GM12878 (cell line): ENCODE data around the gene CAVIN4. TPM values are rescaled to one million over a fixed set of nuclear protein-coding genes. Genes with fewer than 3 reads are reported as not detected.

Experiments
- E4F1 ChIP-seq: fragments of 450-650 bp; IDR thresholded peaks from 2 replicates; pipeline ENCODE4 v1.6.1; 2018; ENCODE audit warnings: borderline replicate concordance, mild to moderate bottlenecking; ENCODE audit not compliant: partially characterized antibody
- polyA plus RNA-seq, 11 experiments: library from polyadenylated mRNA; depleted of rRNA in 4 of 11; unstranded in 6 of 11; stranded (reverse) in 5 of 11; fragments of >200 nt; fragmentation: Nextera tagmentation in 4 of 11; fragmentation: Illumina TruSeq in 1 of 11; extraction: Ambion mirVana in 4 of 11; extraction: Trizol in 1 of 11; gene quantifications; 1 replicate in 1 of 11; 2 replicates in 10 of 11; pipeline versions ENCODE4 v1.2.1 to v1.2.3, GENCODE V29; 2011 to 2016; ENCODE audit warnings: inconsistent platforms in 2 of 11, missing spikeins in 2 of 11, low read depth in 1 of 11
- total RNA-seq, 4 experiments: library from RNA; depleted of rRNA in 3 of 4; stranded (reverse); fragments of >200 nt in 3 of 4; fragmentation: Illumina TruSeq in 1 of 4; extraction: Trizol in 1 of 4; gene quantifications; 2 replicates each; pipeline versions ENCODE4 v1.2.1 to v1.2.3, GENCODE V29; 2013 to 2021

CAVIN4 gene
- total and polyA plus RNA-seq, 10 of the 15 experiments (the other 5 are each of a cell fraction or from before 2014, with no cell fraction given) = 0.04 to 0.13 (median 0.08) TPM; not detected in 3

- no peak for TF ChIP-seq E4F1
These were observed 59.9 kb downstream of the CAVIN4 start (continued) for GRCh38 chr9:100637787-100638186.

Other genes with a start within 250 kb of the CAVIN4 start
- gene TEX10, start 225.1 kb upstream of the CAVIN4 start, total RNA-seq (2014; rRNA removed) = 38.0 and 46.3 TPM in 2 replicates
- 35.1 and 35.5 TPM in 2 replicates for gene TEX10, start 225.1 kb upstream of the CAVIN4 start, total RNA-seq (2014; rRNA removed; fragmentation: Illumina TruSeq; extraction: Trizol)
- 30.0 and 30.4 TPM in 2 replicates for gene TEX10, start 225.1 kb upstream of the CAVIN4 start, total RNA-seq (2021)
- 46.6 and 54.1 TPM in 2 replicates for gene TEX10, start 225.1 kb upstream of the CAVIN4 start, polyA plus RNA-seq (2011; rRNA removed)
- gene TEX10, start 225.1 kb upstream of the CAVIN4 start, polyA plus RNA-seq (2014; fragmentation: Illumina TruSeq; extraction: Trizol) = 37.0 and 41.3 TPM in 2 replicates
- gene TEX10, start 225.1 kb upstream of the CAVIN4 start, polyA plus RNA-seq (2014; fragmentation: Nextera tagmentation; extraction: Ambion mirVana) = 10 to 100 TPM; 17.4 to 25.8 TPM
- gene TEX10, start 225.1 kb upstream of the CAVIN4 start, polyA plus RNA-seq (2014; rRNA removed) = 23.4 and 27.8 TPM in 2 replicates
- gene TEX10, start 225.1 kb upstream of the CAVIN4 start, polyA plus RNA-seq (2016; fragmentation: Nextera tagmentation; extraction: Ambion mirVana) = 10 to 100 TPM; 43.5 to 45.3 TPM
- gene MSANTD3, start 150.9 kb upstream of the CAVIN4 start, total RNA-seq (2014; rRNA removed) = 16.0 and 16.5 TPM in 2 replicates
- 17.1 and 19.7 TPM in 2 replicates for gene MSANTD3, start 150.9 kb upstream of the CAVIN4 start, total RNA-seq (2014; rRNA removed; fragmentation: Illumina TruSeq; extraction: Trizol)
- gene MSANTD3, start 150.9 kb upstream of the CAVIN4 start, total RNA-seq (2021) = 19.5 and 20.9 TPM in 2 replicates
- 13.3 and 18.1 TPM in 2 replicates for gene MSANTD3, start 150.9 kb upstream of the CAVIN4 start, polyA plus RNA-seq (2011; rRNA removed)
- 18.0 and 20.2 TPM in 2 replicates for gene MSANTD3, start 150.9 kb upstream of the CAVIN4 start, polyA plus RNA-seq (2014; fragmentation: Illumina TruSeq; extraction: Trizol)
- 10 to 100 TPM in 1 of 2 experiments, 1 to 10 TPM in 1; 7.0 to 12.1 TPM for gene MSANTD3, start 150.9 kb upstream of the CAVIN4 start, polyA plus RNA-seq (2014; fragmentation: Nextera tagmentation; extraction: Ambion mirVana)
- gene MSANTD3, start 150.9 kb upstream of the CAVIN4 start, polyA plus RNA-seq (2014; rRNA removed) = 19.2 and 21.2 TPM in 2 replicates
- 1 to 10 TPM; 5.8 to 5.9 TPM for gene MSANTD3, start 150.9 kb upstream of the CAVIN4 start, polyA plus RNA-seq (2016; fragmentation: Nextera tagmentation; extraction: Ambion mirVana)
- 0.11 TPM in 1 of 2 replicates, not detected in the other for gene TMEFF1, start 104.9 kb upstream of the CAVIN4 start, total RNA-seq (2014; rRNA removed)
- 0.09 TPM in 2 replicates for gene TMEFF1, start 104.9 kb upstream of the CAVIN4 start, total RNA-seq (2014; rRNA removed; fragmentation: Illumina TruSeq; extraction: Trizol)
- gene TMEFF1, start 104.9 kb upstream of the CAVIN4 start, total RNA-seq (2021) = 0.38 and 0.58 TPM in 2 replicates
- 0.04 and 0.06 TPM in 2 replicates for gene TMEFF1, start 104.9 kb upstream of the CAVIN4 start, polyA plus RNA-seq (2011; rRNA removed)
- 0.03 TPM in 1 of 2 replicates, not detected in the other for gene TMEFF1, start 104.9 kb upstream of the CAVIN4 start, polyA plus RNA-seq (2014; fragmentation: Illumina TruSeq; extraction: Trizol)
- gene TMEFF1, start 104.9 kb upstream of the CAVIN4 start, polyA plus RNA-seq (2014; fragmentation: Nextera tagmentation; extraction: Ambion mirVana) = not detected
- 0.13 and 0.55 TPM in 2 replicates for gene TMEFF1, start 104.9 kb upstream of the CAVIN4 start, polyA plus RNA-seq (2014; rRNA removed)
- gene TMEFF1, start 104.9 kb upstream of the CAVIN4 start, polyA plus RNA-seq (2016; fragmentation: Nextera tagmentation; extraction: Ambion mirVana) = under 1 TPM in 1 of 2 experiments, not detected in 1; 0.23 TPM